ENCODE data around the gene TSPOAP1. TPM values are rescaled to one million over a fixed set of nuclear protein-coding genes. Genes with fewer than 3 reads are reported as not detected.

TSPOAP1 gene
- total RNA-seq, 1 experiment from 2014 or later, result 6.0 TPM

DNA sequence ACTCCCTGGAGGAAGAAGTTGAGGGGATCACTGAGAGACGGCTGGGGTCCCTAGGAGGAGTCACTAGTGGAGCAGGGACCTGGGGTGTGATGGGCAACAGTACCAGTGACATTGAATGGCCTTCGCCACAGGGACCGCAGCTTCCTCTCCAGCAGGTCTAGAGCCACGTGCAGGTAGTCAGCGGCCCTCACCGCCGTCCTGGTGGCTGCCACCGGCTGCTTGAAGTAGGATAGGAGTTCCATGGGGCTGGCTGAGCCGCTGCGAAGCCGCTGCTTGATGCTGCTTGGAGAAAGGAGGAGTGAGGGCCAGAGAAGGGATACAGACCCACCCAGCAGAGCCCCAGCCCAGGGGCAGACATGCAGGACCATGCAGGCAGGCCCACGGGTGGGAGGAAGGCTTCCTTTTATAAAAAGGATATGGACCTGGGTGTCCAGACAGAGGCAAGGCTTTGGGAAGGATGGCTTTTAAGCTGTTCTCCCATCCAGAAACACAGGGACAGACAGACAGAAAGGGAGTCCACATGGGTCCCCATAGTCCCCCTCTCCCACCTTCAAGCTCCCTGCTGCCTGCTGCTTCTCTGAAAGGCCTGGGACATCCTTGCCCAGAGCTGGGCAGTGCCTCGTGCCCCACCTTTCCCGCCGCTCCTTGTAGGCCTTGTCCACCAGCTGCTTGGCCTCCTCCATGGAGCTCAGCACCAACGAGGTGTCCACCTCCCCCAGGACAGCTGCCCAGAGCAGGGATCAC is 48.7 kb downstream of the TSPOAP1 start:
- no peaks in the 10 kb centered on the region for H3K9me3 Mint-ChIP-seq (ENCODE audit: unreplicated experiment)
- H3K36me3 Mint-ChIP-seq (ENCODE audit: insufficient read depth, unreplicated experiment), result no peaks in the 10 kb centered on the region
- no peaks in the 10 kb centered on the region for H3K9me3 ChIP-seq
- BruUV-seq (replicated peaks), result no TSS peak
- no peaks in the 10 kb centered on the region for H3K27me3 Mint-ChIP-seq (ENCODE audit: insufficient read depth, unreplicated experiment)
- no peaks in the 10 kb centered on the region for H3K36me3 ChIP-seq (ENCODE audit: control insufficient read depth, insufficient read depth, low read length)
- no peaks in the 10 kb centered on the region for H3K4me1 ChIP-seq
- no peak for DNase-seq
- H3K4me1 Mint-ChIP-seq (ENCODE audit: low read depth, unreplicated experiment), result peaks cover under 1% of the 10 kb centered on the region
- TF ChIP-seq, protein P1, sequence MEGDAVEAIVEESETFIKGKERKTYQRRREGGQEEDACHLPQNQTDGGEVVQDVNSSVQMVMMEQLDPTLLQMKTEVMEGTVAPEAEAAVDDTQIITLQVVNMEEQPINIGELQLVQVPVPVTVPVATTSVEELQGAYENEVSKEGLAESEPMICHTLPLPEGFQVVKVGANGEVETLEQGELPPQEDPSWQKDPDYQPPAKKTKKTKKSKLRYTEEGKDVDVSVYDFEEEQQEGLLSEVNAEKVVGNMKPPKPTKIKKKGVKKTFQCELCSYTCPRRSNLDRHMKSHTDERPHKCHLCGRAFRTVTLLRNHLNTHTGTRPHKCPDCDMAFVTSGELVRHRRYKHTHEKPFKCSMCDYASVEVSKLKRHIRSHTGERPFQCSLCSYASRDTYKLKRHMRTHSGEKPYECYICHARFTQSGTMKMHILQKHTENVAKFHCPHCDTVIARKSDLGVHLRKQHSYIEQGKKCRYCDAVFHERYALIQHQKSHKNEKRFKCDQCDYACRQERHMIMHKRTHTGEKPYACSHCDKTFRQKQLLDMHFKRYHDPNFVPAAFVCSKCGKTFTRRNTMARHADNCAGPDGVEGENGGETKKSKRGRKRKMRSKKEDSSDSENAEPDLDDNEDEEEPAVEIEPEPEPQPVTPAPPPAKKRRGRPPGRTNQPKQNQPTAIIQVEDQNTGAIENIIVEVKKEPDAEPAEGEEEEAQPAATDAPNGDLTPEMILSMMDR (IDR thresholded peaks at IDR 0.05; ENCODE audit: insufficient read depth in 1 of 2, low read depth in 1 of 2, low read length in 1 of 2, severe bottlenecking in 1 of 2, unreplicated experiment in 1 of 2), result no peak
- no peak overlapping the region for H3K27ac Mint-ChIP-seq (ENCODE audit: unreplicated experiment)
- CTCF ChIA-PET, result no interaction called here
- H3K4me3 Mint-ChIP-seq (ENCODE audit: unreplicated experiment), result no peak overlapping the region
- POLR2A ChIA-PET, result no interaction called here
- H3K27me3 ChIP-seq (replicated peaks; ENCODE audit: control insufficient read depth, insufficient read depth, low read length), result no peaks in the 10 kb centered on the region
- intact Hi-C loops (cut with micrococcal nuclease; ENCODE audit: unreplicated experiment), result no loop called here
- H3K4me3 ChIP-seq (ENCODE audit: low read depth, low read length), result no peak overlapping the region

DNA sequence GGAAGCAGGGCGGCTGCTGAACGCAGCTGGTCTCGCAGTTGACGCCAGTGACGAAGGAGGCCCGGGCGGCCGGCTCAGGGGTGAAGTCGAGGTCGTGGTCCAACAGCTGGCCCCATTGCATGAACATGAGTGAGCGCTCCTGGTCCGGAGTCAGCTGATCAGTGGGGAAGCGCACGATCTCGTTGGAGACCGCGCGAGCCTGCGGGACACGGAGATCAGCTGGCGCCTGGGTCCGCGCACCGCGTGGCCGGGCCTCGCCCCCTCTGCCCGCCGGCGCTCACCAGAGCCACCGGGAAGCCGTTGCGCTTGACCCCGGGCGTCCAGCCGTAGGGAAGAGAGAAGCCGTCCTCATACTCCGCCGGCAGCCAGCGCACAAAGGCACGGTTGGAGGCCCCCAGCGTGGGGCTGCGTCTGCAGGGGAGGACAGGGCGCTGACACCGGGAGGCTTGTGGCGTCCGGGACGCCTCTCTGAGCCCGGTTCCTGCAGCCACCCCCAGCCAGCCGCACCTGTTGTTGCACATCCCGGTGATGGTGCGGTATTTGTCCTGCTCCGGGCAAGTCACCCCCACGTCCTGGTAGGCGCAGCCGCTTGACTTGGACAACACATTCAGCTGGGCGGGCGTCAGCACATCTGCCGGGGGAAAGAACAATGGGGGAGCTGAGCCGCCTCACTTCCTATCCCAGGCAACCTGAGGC is 49.4 kb downstream of the TSPOAP1 start:
- H3K36me3 Mint-ChIP-seq (ENCODE audit: insufficient read depth, unreplicated experiment), result no peaks in the 10 kb centered on the region
- intact Hi-C loops (cut with micrococcal nuclease; ENCODE audit: unreplicated experiment), result no loop called here
- BruUV-seq (replicated peaks), result no TSS peak
- no peaks in the 10 kb centered on the region for H3K9me3 ChIP-seq
- peaks cover 3% of the 10 kb centered on the region for H3K27me3 Mint-ChIP-seq (ENCODE audit: insufficient read depth, unreplicated experiment)
- DNase-seq, result no peak
- H3K4me3 Mint-ChIP-seq (ENCODE audit: unreplicated experiment), result no peak overlapping the region
- H3K27ac Mint-ChIP-seq (ENCODE audit: unreplicated experiment), result no peak overlapping the region
- ChIA-PET CTCF (interaction anchor here (0.6 kb wide), 1 partner anchor 30 kb away, joined by 3 read pairs; no protein-coding TSS in a partner anchor), POLR2A (no interaction called here)
- no peaks in the 10 kb centered on the region for H3K36me3 ChIP-seq (ENCODE audit: control insufficient read depth, insufficient read depth, low read length)
- H3K4me1 Mint-ChIP-seq (ENCODE audit: low read depth, unreplicated experiment), result no peaks in the 10 kb centered on the region
- H3K4me1 ChIP-seq, result no peaks in the 10 kb centered on the region
- TF ChIP-seq, protein P1 (IDR thresholded peaks at IDR 0.05; ENCODE audit: insufficient read depth in 1 of 2, low read depth in 1 of 2, low read length in 1 of 2, severe bottlenecking in 1 of 2, unreplicated experiment in 1 of 2), result no peak
- H3K27me3 ChIP-seq (replicated peaks; ENCODE audit: control insufficient read depth, insufficient read depth, low read length), result no peaks in the 10 kb centered on the region
- H3K9me3 Mint-ChIP-seq (ENCODE audit: unreplicated experiment), result no peaks in the 10 kb centered on the region
- H3K4me3 ChIP-seq (ENCODE audit: low read depth, low read length), result no peak overlapping the region

DNA sequence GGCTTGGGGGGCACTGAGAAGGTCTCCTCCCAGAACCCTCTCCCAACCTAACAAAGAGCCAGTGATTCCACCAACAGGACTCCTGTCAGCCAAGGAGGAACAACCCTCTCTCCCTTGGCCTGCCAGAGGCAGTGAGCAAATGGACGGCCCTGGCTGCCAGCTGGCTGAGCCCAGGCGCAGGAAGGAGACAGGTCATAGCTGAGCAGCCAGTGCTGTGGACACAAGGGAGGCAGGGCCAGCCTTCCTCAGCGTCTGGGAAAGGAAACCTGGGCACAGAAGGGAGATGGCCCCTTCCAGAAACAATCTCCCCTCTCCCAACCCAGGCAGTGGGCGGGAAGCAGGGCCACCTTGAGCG is 50.0 kb downstream of the TSPOAP1 start:
- Mint-ChIP-seq H3K27ac (ENCODE audit: unreplicated experiment) (no peak overlapping the region), H3K4me1 (ENCODE audit: low read depth, unreplicated experiment) (no peaks in the 10 kb centered on the region), H3K27me3 (ENCODE audit: insufficient read depth, unreplicated experiment) (peaks cover 3% of the 10 kb centered on the region), H3K36me3 (ENCODE audit: insufficient read depth, unreplicated experiment) (no peaks in the 10 kb centered on the region), H3K4me3 (ENCODE audit: unreplicated experiment) (no peak overlapping the region), H3K9me3 (ENCODE audit: unreplicated experiment) (no peaks in the 10 kb centered on the region)
- POLR2A ChIA-PET, result no interaction called here
- BruUV-seq (replicated peaks), result no TSS peak
- TF ChIP-seq, protein P1 (IDR thresholded peaks at IDR 0.05; ENCODE audit: insufficient read depth in 1 of 2, low read depth in 1 of 2, low read length in 1 of 2, severe bottlenecking in 1 of 2, unreplicated experiment in 1 of 2), result no peak
- Histone ChIP-seq H3K27me3 (replicated peaks; ENCODE audit: control insufficient read depth, insufficient read depth, low read length) (no peaks in the 10 kb centered on the region), H3K4me1 (no peaks in the 10 kb centered on the region), H3K4me3 (ENCODE audit: low read depth, low read length) (no peak overlapping the region), H3K9me3 (no peaks in the 10 kb centered on the region), H3K36me3 (ENCODE audit: control insufficient read depth, insufficient read depth, low read length) (no peaks in the 10 kb centered on the region)
- intact Hi-C loops (cut with micrococcal nuclease; ENCODE audit: unreplicated experiment), result no loop called here
- no peak for DNase-seq
- CTCF ChIA-PET, result no interaction called here
